HG02852 (cell line): Measurements from ENCODE around the gene CDSN.

ENCODE experiments used
- ATAC-seq: cut with Tn5 transposase; IDR thresholded peaks from one replicate; pipeline ENCODE4 v1.9.1; 2021; ENCODE audit warnings: mild to moderate bottlenecking, moderate library complexity; ENCODE audit not compliant: unreplicated experiment

The CDSN gene

GRCh38 chr6:31144970-31145340 is 24.7 kb upstream of the CDSN start:
- ATAC-seq = no peak

DNA sequence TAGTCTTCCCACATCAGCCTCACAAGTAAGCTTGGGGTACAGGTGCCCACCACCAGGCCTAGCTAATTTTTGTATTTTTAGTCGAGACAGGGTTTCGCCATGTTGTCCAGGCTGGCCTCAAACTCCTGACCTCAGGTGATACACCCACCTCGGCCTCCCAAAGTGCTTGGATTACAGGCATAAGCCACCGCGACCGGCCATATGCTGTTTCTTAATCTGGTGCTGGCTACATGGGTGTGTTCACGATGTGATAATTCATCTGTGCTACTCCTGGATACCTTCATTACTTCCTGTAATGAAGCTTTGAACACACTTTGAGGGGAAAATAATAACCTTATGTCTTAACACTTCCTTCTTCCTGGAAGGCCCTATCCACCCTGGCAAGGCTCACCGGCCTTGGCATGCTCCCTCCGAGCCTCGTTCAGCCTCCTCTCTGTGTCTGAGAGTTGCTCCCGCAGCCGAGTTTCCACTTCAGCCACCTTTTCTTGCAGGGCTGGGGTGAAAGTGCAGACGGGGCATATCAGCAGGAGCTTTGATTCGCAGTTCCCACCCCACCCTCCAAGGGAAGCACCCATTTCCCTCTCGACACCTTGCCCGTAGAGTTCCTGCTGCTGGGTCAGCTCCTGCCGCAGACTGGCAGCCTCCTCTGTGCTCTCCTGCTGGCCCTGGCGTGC is 24.2 kb upstream of the CDSN start:
- no peak for ATAC-seq

DNA sequence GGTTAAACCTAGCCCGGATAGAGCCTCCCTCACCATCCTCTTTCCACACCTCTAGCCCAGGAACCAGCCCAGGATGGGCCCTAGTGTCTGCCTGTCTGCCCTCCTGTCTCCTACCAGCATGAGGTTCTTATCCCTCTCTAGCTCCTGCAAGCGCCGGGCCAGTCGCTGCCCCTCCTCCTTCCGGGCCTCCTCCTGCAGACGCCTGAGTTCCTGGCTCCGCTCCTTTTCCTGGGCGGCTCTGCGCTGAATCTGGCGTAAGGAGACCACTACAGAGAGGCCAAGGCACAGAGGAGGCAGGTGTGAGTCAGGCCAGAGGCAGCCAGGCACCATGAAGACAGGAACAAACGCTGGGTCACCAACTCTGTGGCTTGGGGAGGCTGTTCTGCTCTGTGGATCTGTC is 22.9 kb upstream of the CDSN start:
- ATAC-seq = no peak

DNA sequence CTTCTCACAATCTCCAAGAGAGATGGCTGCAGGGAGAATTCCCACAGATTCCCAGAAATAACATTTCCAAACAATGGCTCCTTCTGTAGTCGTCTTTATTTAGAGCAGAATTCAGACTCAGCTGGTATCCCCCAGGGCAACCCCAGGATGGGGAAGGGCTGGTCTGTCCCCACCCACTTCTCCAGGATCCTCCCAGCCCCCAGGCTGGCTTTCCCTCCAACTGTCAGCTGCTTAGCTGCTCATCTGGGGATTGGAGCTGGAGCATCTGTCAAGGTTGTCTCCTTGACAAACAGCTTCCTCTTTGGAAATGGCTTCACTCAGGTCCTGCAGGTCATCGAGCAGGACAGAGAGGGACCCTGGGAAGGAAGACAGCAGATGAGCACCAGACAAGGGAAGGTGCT is 22.1 kb upstream of the CDSN start:
- no peak for ATAC-seq

GRCh38 chr6:31140643-31141042 is 20.4 kb upstream of the CDSN start:
- no peak for ATAC-seq

- ATAC-seq = no peak
Observed at GRCh38 chr6:31139599-31139998, 19.4 kb upstream of the CDSN start.

DNA sequence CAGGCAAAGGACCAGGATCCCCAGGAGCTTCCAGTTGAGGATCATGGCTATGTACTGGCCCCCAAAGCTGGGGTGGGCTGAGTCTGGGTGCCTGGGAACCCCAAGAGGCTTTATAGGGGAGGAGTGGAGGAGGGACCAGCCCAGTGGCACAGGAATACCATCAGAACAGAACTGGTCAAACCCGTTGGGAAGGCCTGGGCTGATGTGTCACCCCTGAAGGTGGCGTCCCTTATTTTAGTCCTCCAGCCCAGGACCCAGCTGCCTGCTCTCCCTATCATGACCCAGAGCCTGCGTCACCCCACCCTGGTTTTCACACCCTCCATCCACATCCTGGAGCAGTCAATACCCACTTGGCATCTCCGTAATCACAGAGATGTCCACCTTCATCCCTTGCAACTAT is 18.7 kb upstream of the CDSN start, which contains the start of gene PSORS1C2:
Gene PSORS1C2, minus strand, starts transcription at position 85 of the 400 bp plus-strand sequence. Its CDS starts 40 bp downstream, at position 45.
- ATAC-seq = no peak

DNA sequence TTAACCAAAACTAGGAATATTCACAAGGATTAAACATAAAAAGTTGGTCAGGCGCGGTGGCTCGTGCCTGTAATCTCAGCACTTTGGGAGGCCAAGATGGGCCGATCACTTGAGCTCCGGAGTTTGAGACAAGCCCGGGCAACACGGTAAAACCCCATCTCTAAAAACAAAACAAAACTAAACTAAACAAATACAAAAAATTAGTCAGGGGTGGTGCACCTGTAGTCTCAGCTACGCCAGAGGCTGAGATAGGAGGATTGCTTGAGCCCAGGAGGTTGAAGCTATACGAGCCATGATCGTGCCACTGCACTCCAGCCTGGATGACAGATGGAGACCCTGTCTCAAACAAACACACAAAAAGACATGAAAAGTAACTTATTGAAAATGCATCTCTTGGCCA is 15.5 kb upstream of the CDSN start:
- ATAC-seq = no peak

DNA sequence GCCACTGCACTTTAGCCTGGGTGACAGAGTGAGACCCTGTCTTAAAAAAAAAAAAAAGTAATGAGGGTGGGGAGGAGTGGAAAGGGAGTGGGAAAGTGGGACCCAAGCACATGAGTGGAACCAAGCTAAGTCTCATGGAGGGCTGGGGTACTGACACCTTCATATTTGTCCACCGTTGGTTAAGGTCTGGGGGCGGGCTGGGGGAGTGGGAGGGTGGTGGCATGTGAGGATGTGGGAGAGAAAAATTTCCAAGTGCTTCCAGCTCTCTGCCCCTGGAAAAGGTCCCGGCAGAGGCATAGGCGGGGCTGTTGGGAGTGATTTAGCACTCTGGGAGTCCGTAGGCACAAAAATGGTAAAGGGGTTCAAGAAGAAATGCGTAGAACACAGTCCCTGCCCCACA is 12.6 kb upstream of the CDSN start:
- ATAC-seq = no peak

- ATAC-seq = no peak
Observed at GRCh38 chr6:31131595-31131994, 11.3 kb upstream of the CDSN start.

GRCh38 chr6:31130751-31131150 is 10.5 kb upstream of the CDSN start:
- no peak for ATAC-seq

- no peak for ATAC-seq
Observed at GRCh38 chr6:31129130-31129529, 8.9 kb upstream of the CDSN start.

GRCh38 chr6:31128093-31128676 is 7.9 kb upstream of the CDSN start:
- ATAC-seq = no peak

GRCh38 chr6:31126396-31127175 is 6.3 kb upstream of the CDSN start:
- no peak for ATAC-seq

DNA sequence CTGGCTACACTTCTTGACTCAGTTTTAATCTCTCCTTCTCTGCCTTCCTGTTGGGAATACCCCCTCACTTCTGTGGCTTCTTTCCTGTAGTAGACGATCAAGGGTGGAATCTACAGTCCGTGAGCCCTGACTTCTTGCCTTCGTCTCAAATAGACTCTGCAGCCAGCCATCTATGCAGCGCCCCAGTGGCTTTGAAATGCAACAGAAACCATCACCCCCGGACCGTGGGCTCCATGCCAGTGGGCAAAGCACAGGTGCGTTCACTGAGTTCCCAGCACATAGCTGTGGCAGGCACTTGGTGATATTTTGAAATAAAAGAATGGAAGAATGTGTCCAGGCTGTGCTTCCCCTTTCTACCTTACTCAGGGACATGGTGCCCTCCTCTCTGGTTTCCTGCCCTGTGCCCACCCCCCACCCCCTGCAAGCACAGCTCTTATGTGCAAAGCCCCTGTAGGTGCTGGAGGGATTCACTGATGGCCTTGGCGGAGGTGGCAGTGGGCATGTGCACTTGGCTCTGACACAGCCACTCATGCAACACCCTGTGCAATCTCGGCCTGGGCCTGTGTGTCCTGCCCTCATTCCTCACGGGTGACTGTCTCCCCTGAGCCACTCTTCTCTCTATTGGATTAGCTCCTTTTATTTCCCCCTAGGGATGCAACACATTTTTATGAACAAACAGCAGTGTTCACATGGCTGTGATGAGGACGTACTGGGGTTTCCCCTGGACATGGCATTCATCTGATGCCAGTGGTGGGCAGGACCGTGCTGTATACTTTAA is 5.5 kb upstream of the CDSN start:
- ATAC-seq = no peak

- no peak for ATAC-seq
Observed at GRCh38 chr6:31125162-31125561, 4.9 kb upstream of the CDSN start.

GRCh38 chr6:31122791-31123706 is 2.8 kb upstream of the CDSN start:
- ATAC-seq = no peak

DNA sequence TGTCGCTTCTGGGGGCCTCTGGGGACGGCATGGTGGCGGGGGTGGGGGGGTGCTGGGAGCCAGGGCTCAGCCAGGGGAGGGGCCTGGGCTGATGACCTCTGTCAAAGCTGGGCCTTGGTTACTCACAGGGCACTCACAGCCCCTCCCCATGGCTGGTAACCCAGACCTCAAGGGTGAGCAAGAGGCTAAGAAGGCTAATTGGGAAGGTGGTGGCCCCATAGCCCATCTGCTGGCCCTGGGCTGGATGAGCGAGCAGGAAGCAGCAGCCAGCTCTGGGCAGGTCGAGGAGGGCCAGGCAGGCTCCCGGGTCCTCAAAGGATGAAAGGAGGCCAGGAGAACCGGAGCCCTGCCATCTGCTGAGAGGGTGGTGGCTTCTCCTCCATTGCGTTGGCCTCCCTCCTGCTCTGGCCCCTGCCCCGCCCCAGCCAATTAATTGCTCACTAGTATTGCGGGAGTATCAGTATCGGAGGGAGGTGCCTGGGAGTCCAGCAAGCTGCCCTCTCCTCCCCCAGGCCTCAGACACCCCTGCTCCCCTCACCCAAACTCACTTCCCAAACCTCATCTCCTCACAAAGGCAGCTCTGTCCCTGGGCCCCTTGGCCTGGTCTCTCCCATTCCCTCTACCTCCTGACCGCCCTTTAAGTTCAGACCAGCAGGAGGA is 1.0 kb upstream of the CDSN start:
- no peak for ATAC-seq

DNA sequence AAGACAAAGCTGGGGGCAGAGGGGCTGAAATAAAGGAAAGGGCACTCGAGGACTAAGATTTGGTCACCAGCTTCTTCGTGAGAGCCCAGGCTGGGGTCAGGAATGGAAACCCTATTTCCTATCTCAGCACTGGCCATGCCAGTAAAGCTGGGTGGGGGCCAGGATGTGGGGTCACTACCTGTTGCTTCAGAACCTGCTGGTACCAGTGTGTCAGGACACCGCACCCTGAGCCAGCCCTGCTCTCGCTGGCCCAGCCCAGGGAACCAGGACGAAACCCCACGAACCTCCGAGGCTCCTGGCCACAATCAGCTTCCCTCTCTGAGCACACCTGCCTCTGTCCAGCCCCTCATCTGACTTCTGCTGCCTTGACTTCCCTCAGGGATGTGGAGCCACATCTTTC is 2.1 kb downstream of the CDSN start:
- no peak for ATAC-seq
